HepG2 (cell line): Measurements from ENCODE around the gene ESRP2. TPM values are rescaled to one million over a fixed set of nuclear protein-coding genes. Genes with fewer than 3 reads are reported as not detected.

ENCODE experiments used
- ATAC-seq: fragments of 200-7000 bp; cut with Tn5 transposase; 3 replicates; pipeline ENCODE4 v1.9.1; 2020; ENCODE audit warnings: mild to moderate bottlenecking, moderate library complexity
- BruUV-seq: library from RNA; stranded (reverse); fragments of 400-500 nt; replicated peaks from 2 replicates; lab custom pipeline; 2021; lab: Mats Ljungman, UMichigan
- CTCF ChIA-PET: fragments of 300-600 bp; formaldehyde crosslinking; extraction: SDS; loops from one replicate; lab custom pipeline; 2021; ENCODE audit warnings: low total read pairs, inconsistent platforms, low intra/inter-chr PET ratio; lab: Yijun Ruan, JAX
- POLR2A ChIA-PET: fragments of 350-600 bp; sonication (Branson Sonifier 250); formaldehyde crosslinking; loops from one replicate; lab custom pipeline; 2020; ENCODE audit warnings: antibody characterized with exemption, inconsistent platforms; lab: Yijun Ruan, JAX
- DNase-seq: peaks from one replicate; pipeline ENCODE4 v3.0.0-alpha.2; 2015; ENCODE audit warnings: low spot score
- FAIRE-seq: peaks from 3 replicates; lab custom pipeline; 2011; peaks lifted over from hg19 to GRCh38; lab: Jason Lieb, UNC
- H2AFZ ChIP-seq: one replicate; pipeline ENCODE4 v1.6.1; 2011; ENCODE audit warnings: low read length, inconsistent platforms
- H3K27ac ChIP-seq: fragments of 300-600 bp; 3 replicates; pipeline ENCODE4 v1.8.0; 2011; ENCODE audit warnings: mixed run types, mild to moderate bottlenecking, mixed read lengths, low read length, inconsistent platforms; ENCODE audit not compliant: insufficient read depth; ENCODE audit errors: extremely low read length
- H3K27me3 ChIP-seq, 2 experiments: fragments of 200-600 bp in 1 of 2; 2 replicates in 1 of 2; 3 replicates in 1 of 2; pipeline versions ENCODE4 v1.6.0 to v1.8.0; 2011; ENCODE audit warnings: low read length in 2 of 2, mild to moderate bottlenecking in 2 of 2, moderate library complexity in 2 of 2, inconsistent platforms in 1 of 2; ENCODE audit not compliant: insufficient read depth in 2 of 2, control insufficient read depth in 1 of 2
- H3K36me3 ChIP-seq, 2 experiments: fragments of 200-600 bp in 1 of 2; replicated peaks in 1 of 2; 2 replicates in 1 of 2; 3 replicates in 1 of 2; pipeline versions ENCODE4 v1.5.1 to v1.8.0; 2011; ENCODE audit warnings: low read length in 2 of 2, inconsistent platforms in 1 of 2; ENCODE audit not compliant: insufficient read depth in 2 of 2, control insufficient read depth in 1 of 2
- H3K4me1 ChIP-seq: 2 replicates; pipeline ENCODE4 v1.5.1; 2012; ENCODE audit warnings: low read length, inconsistent platforms; ENCODE audit not compliant: insufficient read depth
- H3K4me2 ChIP-seq: 2 replicates; pipeline ENCODE4 v1.6.0; 2011; ENCODE audit warnings: low read depth, low read length, inconsistent platforms
- H3K4me3 ChIP-seq, 3 experiments: fragments of 200-600 bp in 1 of 3; sonication (generic), shearing (Covaris generic) in 1 of 3; replicated peaks in 1 of 3; 2 replicates each; pipeline ENCODE4 v1.5.1; 2011 to 2016; ENCODE audit warnings: low read length in 3 of 3, inconsistent platforms in 2 of 3, low read depth in 2 of 3, mild to moderate bottlenecking in 2 of 3, control low read depth in 1 of 3, mixed read lengths in 1 of 3; ENCODE audit not compliant: insufficient read depth in 1 of 3
- H3K79me2 ChIP-seq: one replicate; pipeline ENCODE4 v1.6.1; 2011; ENCODE audit warnings: low read length, inconsistent platforms; ENCODE audit not compliant: insufficient read depth
- H3K9ac ChIP-seq: 2 replicates; pipeline ENCODE4 v1.6.0; 2011; ENCODE audit warnings: mild to moderate bottlenecking, low read depth, low read length, inconsistent platforms; ENCODE audit not compliant: insufficient read depth
- H3K9me3 ChIP-seq: 2 replicates; pipeline ENCODE4 v1.5.1; 2012; ENCODE audit warnings: mild to moderate bottlenecking, low read length
- H4K20me1 ChIP-seq: 2 replicates; pipeline ENCODE4 v1.6.0; 2011; ENCODE audit warnings: inconsistent platforms, mild to moderate bottlenecking, low read length, moderate library complexity; ENCODE audit not compliant: insufficient read depth
- NR2F1 ChIP-seq, 2 experiments: fragments of 450-650 bp in 1 of 2; formaldehyde crosslinking in 1 of 2; IDR thresholded peaks; 2 replicates each; pipeline versions ENCODE4 v1.5.0 to v1.6.1; 2016 to 2020; ENCODE audit warnings: mild to moderate bottlenecking in 1 of 2, missing compliant biosample characterization in 1 of 2, missing genetic modification reagents in 1 of 2, moderate library complexity in 1 of 2
- RXRA ChIP-seq: sonication (generic); formaldehyde crosslinking; IDR thresholded peaks from 2 replicates; pipeline ENCODE4 v1.5.1; 2020; ENCODE audit warnings: missing genetic modification reagents
- SNAPC2 ChIP-seq: sonication (generic); formaldehyde crosslinking; IDR thresholded peaks from 2 replicates; pipeline ENCODE4 v1.8.1; 2022; ENCODE audit warnings: mild to moderate bottlenecking, missing genetic modification reagents
- ZNF879 ChIP-seq: sonication (generic); formaldehyde crosslinking; IDR thresholded peaks from 2 replicates; pipeline ENCODE4 v1.8.1; 2023; ENCODE audit warnings: missing genetic modification reagents
- WGBS: methylation state at CpG from one replicate; pipeline ENCODE4 v1.1.6; 2017; ENCODE audit warnings: low lambda C conversion rate; 5-methylcytosine and 5-hydroxymethylcytosine counted together
- in situ Hi-C: cut with HindIII; loops from 2 replicates; pipeline ENCODE4 v1.10.0; 2017; ENCODE audit warnings: low pct_unique_long_range_greater_than_20kb; ENCODE audit not compliant: extremely low pct_ligation_motif_present
- intact Hi-C: fragments of 100-400 bp; cut with micrococcal nuclease; formaldehyde crosslinking; loops from one replicate; pipeline ENCODE4 v1.10.0; 2022; ENCODE audit not compliant: unreplicated experiment
- polyA plus RNA-seq, 8 experiments: library from polyadenylated mRNA; depleted of rRNA in 3 of 8; stranded (reverse) in 7 of 8; unstranded in 1 of 8; fragments of >200 nt; fragmentation: Illumina TruSeq in 4 of 8; extraction: Trizol in 4 of 8; gene quantifications; 2 replicates each; pipeline versions ENCODE4 v1.2.1 to v1.2.3, GENCODE V29; 2011 to 2016; ENCODE audit warnings: low read depth in 4 of 8, missing spikeins in 1 of 8, mixed read lengths in 1 of 8; ENCODE audit not compliant: insufficient read depth in 1 of 8
- total RNA-seq, 5 experiments: library from RNA; depleted of rRNA; stranded (reverse); fragments of >200 nt; fragmentation: Illumina TruSeq; extraction: Trizol; gene quantifications; 2 replicates each; pipeline ENCODE4 v1.2.3, GENCODE V29; 2016; ENCODE audit warnings: low read depth in 1 of 5
- TF ChIP-seq, protein P1 (sequence below): sonication (generic); formaldehyde crosslinking; IDR thresholded peaks from 2 replicates; pipeline ENCODE4 v1.5.1; 2020; ENCODE audit warnings: mild to moderate bottlenecking, missing genetic modification reagents, moderate library complexity

The ESRP2 gene
- total and polyA plus RNA-seq, 2 of the 13 experiments (the other 11 are each of a cell fraction or from before 2014, with no cell fraction given), result 21.1 to 32.4 TPM

DNA sequence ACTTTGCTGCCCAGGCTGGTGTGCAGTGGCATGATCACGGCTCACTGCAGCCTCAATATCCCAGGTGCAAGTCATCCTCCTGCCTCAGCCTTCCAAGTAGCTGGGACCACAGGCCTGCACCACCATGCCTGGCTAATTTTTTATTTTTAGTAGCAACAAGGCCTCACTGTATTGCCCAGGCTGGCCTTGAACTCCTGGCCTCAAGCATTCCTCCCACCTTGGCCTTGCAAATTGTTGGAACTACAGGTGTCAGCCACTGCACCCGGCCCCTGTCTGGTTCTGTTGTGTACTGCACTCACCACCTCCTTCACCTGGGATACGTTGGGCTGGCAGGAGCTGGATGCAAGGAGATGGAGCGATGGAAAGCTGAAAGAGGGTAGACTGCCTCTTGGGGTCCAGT, 17.8 kb upstream of the ESRP2 start:
- Histone ChIP-seq H3K4me1 (peaks cover 43% of the 10 kb centered on the region), H3K4me3 (no peak overlapping the region), H3K9me3 (no peaks in the 10 kb centered on the region), H2AFZ (no peak overlapping the region), H3K27ac (peak overlapping the region; percentile 11), H3K9ac (no peak overlapping the region), H3K27me3 (no peaks in the 10 kb centered on the region), H3K79me2 (no peaks in the 10 kb centered on the region), H3K36me3 (peaks cover 9 to 37% of the 10 kb centered on the region in 2 experiments), H3K4me2 (no peak overlapping the region), H4K20me1 (no peaks in the 10 kb centered on the region)
- BruUV-seq, result no TSS peak
- no peak for FAIRE-seq
- ATAC-seq, result no peak
- TF ChIP-seq, protein P1, sequence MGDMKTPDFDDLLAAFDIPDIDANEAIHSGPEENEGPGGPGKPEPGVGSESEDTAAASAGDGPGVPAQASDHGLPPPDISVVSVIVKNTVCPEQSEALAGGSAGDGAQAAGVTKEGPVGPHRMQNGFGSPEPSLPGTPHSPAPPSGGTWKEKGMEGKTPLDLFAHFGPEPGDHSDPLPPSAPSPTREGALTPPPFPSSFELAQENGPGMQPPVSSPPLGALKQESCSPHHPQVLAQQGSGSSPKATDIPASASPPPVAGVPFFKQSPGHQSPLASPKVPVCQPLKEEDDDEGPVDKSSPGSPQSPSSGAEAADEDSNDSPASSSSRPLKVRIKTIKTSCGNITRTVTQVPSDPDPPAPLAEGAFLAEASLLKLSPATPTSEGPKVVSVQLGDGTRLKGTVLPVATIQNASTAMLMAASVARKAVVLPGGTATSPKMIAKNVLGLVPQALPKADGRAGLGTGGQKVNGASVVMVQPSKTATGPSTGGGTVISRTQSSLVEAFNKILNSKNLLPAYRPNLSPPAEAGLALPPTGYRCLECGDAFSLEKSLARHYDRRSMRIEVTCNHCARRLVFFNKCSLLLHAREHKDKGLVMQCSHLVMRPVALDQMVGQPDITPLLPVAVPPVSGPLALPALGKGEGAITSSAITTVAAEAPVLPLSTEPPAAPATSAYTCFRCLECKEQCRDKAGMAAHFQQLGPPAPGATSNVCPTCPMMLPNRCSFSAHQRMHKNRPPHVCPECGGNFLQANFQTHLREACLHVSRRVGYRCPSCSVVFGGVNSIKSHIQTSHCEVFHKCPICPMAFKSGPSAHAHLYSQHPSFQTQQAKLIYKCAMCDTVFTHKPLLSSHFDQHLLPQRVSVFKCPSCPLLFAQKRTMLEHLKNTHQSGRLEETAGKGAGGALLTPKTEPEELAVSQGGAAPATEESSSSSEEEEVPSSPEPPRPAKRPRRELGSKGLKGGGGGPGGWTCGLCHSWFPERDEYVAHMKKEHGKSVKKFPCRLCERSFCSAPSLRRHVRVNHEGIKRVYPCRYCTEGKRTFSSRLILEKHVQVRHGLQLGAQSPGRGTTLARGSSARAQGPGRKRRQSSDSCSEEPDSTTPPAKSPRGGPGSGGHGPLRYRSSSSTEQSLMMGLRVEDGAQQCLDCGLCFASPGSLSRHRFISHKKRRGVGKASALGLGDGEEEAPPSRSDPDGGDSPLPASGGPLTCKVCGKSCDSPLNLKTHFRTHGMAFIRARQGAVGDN, result 0 out of 2 replicates have a peak, but pooled peaks have one; percentile 18
- no peak for TF ChIP-seq ZNF879 (CRISPR knock-in tag)
- no peak for TF ChIP-seq SNAPC2 (CRISPR knock-in tag)
- TF ChIP-seq NR2F1 (CRISPR knock-in tag; IDR thresholded peaks at IDR 0.05), result peak in 1 of 2 experiments; percentile 30; a peak in 1 of 4 replicates
- TF ChIP-seq RXRA, result 0 out of 2 replicates have a peak, but pooled peaks have one; percentile 59
- DNase-seq, result peak; percentile 52
- POLR2A ChIA-PET, result interaction anchor here (1.6 kb wide), 2 partner anchors 16 to 17 kb away, joined by 4 to 6 read pairs; no protein-coding TSS in a partner anchor
- WGBS, result 83% methylated on average over 4 of the region's 4 CpGs
- intact Hi-C loops, result no loop called here
- CTCF ChIA-PET, result no interaction called here
- in situ Hi-C loops, result no loop called here
